Gastroesophageal sphincter (tissue), 4 donors: ENCODE results near the gene CPNE5. TPM values are rescaled to one million over a fixed set of nuclear protein-coding genes. Genes with fewer than 3 reads are reported as not detected.

ENCODE experiments used
- ATAC-seq: fragments of 150-250 bp; one replicate; pipeline ENCODE4 v1.9.1; 2016; ENCODE audit warnings: mild to moderate bottlenecking, moderate library complexity
- H3K27ac ChIP-seq, 4 donors: fragments of 200-600 bp; sonication (generic) in 3 of 4; 1 replicate in 3 of 4; 2 replicates in 1 of 4; pipeline ENCODE4 v1.5.1; 2016 to 2019
- H3K27me3 ChIP-seq: fragments of 200-600 bp; sonication (generic); one replicate; pipeline ENCODE4 v1.5.1; 2019
- H3K36me3 ChIP-seq, 2 donors: fragments of 200-600 bp; sonication (generic); one replicate each; pipeline ENCODE4 v1.5.1; 2019; ENCODE audit warnings: control low read depth in 1 of 2
- H3K4me1 ChIP-seq, 3 donors: fragments of 200-600 bp; sonication (generic); 1 replicate in 2 of 3; 2 replicates in 1 of 3; pipeline ENCODE4 v1.5.1; 2016 to 2019; ENCODE audit warnings: control low read depth in 2 of 3
- H3K4me3 ChIP-seq, 2 donors: fragments of 200-600 bp; sonication (generic); one replicate each; pipeline ENCODE4 v1.5.1; 2019; ENCODE audit warnings: mild to moderate bottlenecking in 1 of 2, moderate library complexity in 1 of 2
- H3K9me3 ChIP-seq, 3 donors: fragments of 200-600 bp; sonication (generic); one replicate each; pipeline ENCODE4 v1.5.1; 2017 to 2019; ENCODE audit warnings: control low read depth in 2 of 3
- EP300 ChIP-seq: sonication (generic); formaldehyde crosslinking; IDR thresholded peaks from one replicate; pipeline ENCODE4 v1.6.1; 2017; ENCODE audit warnings: antibody characterized with exemption, mild to moderate bottlenecking
- POLR2A ChIP-seq, 2 donors: fragments of 450-650 bp; IDR thresholded peaks; one replicate each; pipeline ENCODE4 v1.6.1; 2017; ENCODE audit warnings: antibody characterized with exemption in 2 of 2, mild to moderate bottlenecking in 2 of 2, moderate library complexity in 1 of 2
- POLR2AphosphoS5 ChIP-seq: sonication (generic); formaldehyde crosslinking; IDR thresholded peaks from one replicate; pipeline ENCODE4 v1.6.1; 2017; ENCODE audit warnings: antibody characterized with exemption
- WGBS, 2 donors: methylation state at CpG; one replicate each; pipeline ENCODE4 v1.1.5; 2018; ENCODE audit warnings: low coverage in 1 of 2; 5-methylcytosine and 5-hydroxymethylcytosine counted together
- total RNA-seq, 4 donors: library from RNA; depleted of rRNA; stranded (reverse); fragments of >200 nt; gene quantifications; one replicate each; pipeline ENCODE4 v1.1.0, GENCODE V29; 2016
- TF ChIP-seq, protein P1 (sequence below), 4 experiments: fragments of 200-600 bp in 2 of 4; fragments of 450-650 bp in 2 of 4; sonication (generic) in 1 of 4; IDR thresholded peaks; one replicate each; pipeline ENCODE4 v1.5.1; 2017 to 2019; ENCODE audit warnings: antibody characterized with exemption in 4 of 4, mild to moderate bottlenecking in 2 of 4, moderate library complexity in 2 of 4

Gene CPNE5
- total RNA-seq, 4 donors from 2014 or later: 0.42 to 2.3 (median 1.5) TPM

DNA sequence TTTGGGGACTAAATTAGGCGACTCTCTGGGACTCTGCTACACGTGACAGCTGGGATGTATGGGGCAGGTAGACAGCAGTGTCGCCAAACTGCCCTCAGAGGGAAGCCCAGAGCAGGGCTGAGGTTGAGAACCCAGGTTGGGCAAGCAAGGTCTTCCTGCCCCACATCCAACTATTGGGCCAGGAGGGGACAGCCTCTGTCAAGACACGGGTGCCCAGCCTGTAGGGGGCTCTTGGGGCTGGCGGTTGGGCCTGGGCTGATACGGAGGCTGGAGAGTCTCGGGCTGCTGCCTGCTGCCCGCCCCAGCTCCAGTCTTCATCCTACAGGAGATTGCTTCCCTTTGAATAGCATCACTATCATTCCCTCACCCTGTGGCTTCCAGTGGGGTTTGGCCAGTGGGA is 33.3 kb downstream of the CPNE5 start:
- TF ChIP-seq POLR2AphosphoS5: no peak
- no peak for TF ChIP-seq EP300
- TF ChIP-seq, protein P1, sequence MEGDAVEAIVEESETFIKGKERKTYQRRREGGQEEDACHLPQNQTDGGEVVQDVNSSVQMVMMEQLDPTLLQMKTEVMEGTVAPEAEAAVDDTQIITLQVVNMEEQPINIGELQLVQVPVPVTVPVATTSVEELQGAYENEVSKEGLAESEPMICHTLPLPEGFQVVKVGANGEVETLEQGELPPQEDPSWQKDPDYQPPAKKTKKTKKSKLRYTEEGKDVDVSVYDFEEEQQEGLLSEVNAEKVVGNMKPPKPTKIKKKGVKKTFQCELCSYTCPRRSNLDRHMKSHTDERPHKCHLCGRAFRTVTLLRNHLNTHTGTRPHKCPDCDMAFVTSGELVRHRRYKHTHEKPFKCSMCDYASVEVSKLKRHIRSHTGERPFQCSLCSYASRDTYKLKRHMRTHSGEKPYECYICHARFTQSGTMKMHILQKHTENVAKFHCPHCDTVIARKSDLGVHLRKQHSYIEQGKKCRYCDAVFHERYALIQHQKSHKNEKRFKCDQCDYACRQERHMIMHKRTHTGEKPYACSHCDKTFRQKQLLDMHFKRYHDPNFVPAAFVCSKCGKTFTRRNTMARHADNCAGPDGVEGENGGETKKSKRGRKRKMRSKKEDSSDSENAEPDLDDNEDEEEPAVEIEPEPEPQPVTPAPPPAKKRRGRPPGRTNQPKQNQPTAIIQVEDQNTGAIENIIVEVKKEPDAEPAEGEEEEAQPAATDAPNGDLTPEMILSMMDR (IDR thresholded peaks at IDR 0.05): no peak
- TF ChIP-seq POLR2A (IDR thresholded peaks at IDR 0.05): no peak
- Histone ChIP-seq H3K27ac (no peak overlapping the region), H3K4me1 (no peaks in the 10 kb centered on the region), H3K27me3 (peaks cover 6% of the 10 kb centered on the region), H3K36me3 (no peaks in the 10 kb centered on the region), H3K9me3 (no peaks in the 10 kb centered on the region), H3K4me3 (no peak overlapping the region)
- WGBS, 2 donors: 81% methylated on average over 4 of the region's 8 CpGs; no CpG with 5 or more reads in 1 of the 2 donors
- ATAC-seq: no peak

DNA sequence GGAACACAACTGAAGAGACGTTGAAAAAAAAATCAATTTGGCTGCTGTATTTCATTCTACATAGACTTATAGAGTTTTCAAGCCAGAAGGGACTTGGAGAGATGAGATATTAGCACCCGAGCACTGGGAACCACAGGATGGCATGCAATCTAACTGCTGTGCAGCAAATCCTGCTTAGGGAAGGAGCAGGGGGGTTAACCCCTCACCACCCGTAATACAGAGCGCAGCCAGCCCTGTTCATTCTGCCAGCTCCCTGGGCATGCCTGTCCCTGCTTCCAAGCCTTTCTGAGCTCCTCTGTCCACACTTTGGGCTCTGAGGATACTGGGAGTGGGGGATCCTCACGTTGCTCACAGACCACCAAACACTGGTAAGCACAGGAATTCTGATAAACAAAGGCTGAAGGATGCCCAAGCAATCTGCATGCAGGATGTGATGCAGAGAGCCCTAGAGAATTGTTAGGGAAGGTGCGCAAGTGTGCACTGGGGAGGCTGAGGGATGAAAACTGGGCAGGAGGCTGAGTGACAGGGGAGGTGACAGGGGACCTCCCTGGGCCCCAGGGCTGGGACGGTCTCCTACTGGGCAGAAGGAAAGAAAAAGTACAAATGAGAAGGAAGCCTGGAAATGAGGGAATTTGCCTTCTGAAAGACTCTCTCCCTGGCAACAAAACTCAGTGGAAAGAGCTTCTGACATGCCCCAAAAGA is 34.0 kb downstream of the CPNE5 start:
- 61 to 66% methylated on average over 4 to 6 of the region's 7 CpGs for WGBS, 2 donors
- H3K27ac ChIP-seq: no peak overlapping the region
- H3K27me3 ChIP-seq: peaks cover 6% of the 10 kb centered on the region
- TF ChIP-seq POLR2A (IDR thresholded peaks at IDR 0.05) (no peak), EP300 (no peak), POLR2AphosphoS5 (no peak)
- TF ChIP-seq, protein P1 (IDR thresholded peaks at IDR 0.05): no peak
- H3K4me1 ChIP-seq: no peaks in the 10 kb centered on the region
- ATAC-seq: no peak
- H3K9me3 ChIP-seq: no peaks in the 10 kb centered on the region
- H3K36me3 ChIP-seq: no peaks in the 10 kb centered on the region
- no peak overlapping the region for H3K4me3 ChIP-seq

DNA sequence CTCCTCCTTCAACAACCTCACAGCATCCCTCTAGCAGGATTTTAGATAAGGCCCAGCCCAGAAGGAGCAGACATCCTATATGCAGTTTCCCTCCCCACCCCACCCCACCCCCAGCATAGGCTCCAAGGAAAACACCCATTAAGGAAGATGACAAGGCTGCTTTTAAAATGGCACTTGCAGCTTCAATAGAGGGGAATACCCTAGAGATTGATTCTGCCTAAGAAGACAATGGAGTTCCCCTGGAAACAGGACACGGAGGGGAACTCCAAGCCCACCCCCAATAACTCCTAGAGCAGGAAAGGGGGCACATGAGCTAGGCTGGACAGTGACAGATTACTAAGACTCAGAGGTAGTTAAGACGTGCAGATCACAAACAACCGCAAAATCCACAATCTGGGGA is 34.7 kb downstream of the CPNE5 start:
- no peak for TF ChIP-seq POLR2AphosphoS5
- TF ChIP-seq, protein P1 (IDR thresholded peaks at IDR 0.05): no peak
- no peak for TF ChIP-seq EP300
- no peak for TF ChIP-seq POLR2A (IDR thresholded peaks at IDR 0.05)
- 71 to 100% methylated on average over 1 to 3 of the region's 3 CpGs for WGBS, 2 donors
- no peaks in the 10 kb centered on the region for H3K9me3 ChIP-seq
- H3K4me3 ChIP-seq: no peak overlapping the region
- no peaks in the 10 kb centered on the region for H3K4me1 ChIP-seq
- peaks cover 6% of the 10 kb centered on the region for H3K27me3 ChIP-seq
- no peak for ATAC-seq
- H3K36me3 ChIP-seq: no peaks in the 10 kb centered on the region
- H3K27ac ChIP-seq: no peak overlapping the region

DNA sequence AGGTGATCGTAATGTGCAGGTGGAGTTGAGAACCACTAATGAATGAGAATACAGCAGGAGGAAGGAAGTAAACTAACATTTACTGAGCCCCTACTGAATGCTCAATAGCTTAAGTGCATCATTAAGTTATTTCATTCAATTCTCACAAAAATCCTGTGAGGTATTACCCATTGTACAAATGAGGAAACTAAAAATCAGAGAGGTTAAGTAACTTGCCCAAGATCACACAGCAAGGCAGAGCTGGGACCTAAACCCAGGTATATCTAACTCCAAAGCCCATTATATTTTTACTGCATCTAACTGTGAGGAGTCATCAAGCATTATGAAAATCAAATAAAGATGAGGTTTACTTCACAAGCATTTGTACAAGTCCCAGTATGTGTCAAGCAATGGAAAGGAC is 35.3 kb downstream of the CPNE5 start:
- 73 to 100% methylated on average over 1 of the region's 1 CpG for WGBS, 2 donors

More for the DNA sequence above, 35.3 kb downstream of the CPNE5 start:
- no peak overlapping the region for H3K4me3 ChIP-seq
- H3K36me3 ChIP-seq: no peaks in the 10 kb centered on the region
- no peaks in the 10 kb centered on the region for H3K4me1 ChIP-seq
- no peak overlapping the region for H3K27ac ChIP-seq
- peaks cover 6% of the 10 kb centered on the region for H3K27me3 ChIP-seq
- H3K9me3 ChIP-seq: no peaks in the 10 kb centered on the region
- ATAC-seq: no peak
- TF ChIP-seq, protein P1 (IDR thresholded peaks at IDR 0.05): no peak
- no peak for TF ChIP-seq POLR2AphosphoS5
- TF ChIP-seq EP300: no peak
- TF ChIP-seq POLR2A (IDR thresholded peaks at IDR 0.05): no peak
